ENCODE results near the gene ZBTB7A. TPM values are rescaled to one million over a fixed set of nuclear protein-coding genes. Genes with fewer than 3 reads are reported as not detected.

ZBTB7A gene
- total and polyA plus RNA-seq, 10 of the 15 experiments (the other 5 are each of a cell fraction or from before 2014, with no cell fraction given): 0.26 to 42.4 (median 4.5) TPM

DNA sequence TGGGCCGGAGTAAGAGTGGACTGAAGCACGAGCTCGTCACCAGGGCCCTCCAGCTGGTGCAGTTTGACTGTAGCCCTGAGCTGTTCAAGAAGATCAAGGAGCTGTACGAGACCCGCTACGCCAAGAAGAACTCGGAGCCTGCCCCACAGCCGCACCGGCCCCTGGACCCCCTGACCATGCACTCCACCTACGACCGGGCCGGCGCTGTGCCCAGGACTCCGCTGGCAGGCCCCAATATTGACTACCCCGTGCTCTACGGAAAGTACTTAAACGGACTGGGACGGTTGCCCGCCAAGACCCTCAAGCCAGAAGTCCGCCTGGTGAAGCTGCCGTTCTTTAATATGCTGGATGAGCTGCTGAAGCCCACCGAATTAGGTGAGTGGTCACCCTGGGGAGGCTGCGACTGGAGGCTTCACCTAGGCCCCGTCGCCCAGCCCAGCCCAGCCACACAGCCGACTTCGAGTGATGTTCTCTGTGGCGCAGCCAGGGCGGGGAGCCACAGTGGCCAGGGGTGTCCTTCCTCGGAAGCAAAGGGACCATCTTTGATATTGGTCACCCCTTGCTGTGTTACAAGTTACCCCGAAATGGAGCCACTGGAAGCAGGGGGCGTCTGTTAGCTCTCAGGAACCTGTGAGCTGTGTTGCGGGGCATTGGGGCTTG, 53.6 kb downstream of the ZBTB7A start:
- TF ChIP-seq REST (IDR thresholded peaks at IDR 0.05; ENCODE audit: low read depth, low read length) (no peak), MTA3 (IDR thresholded peaks at IDR 0.05; ENCODE audit: borderline replicate concordance, low read length) (no peak), ATF3 (IDR thresholded peaks at IDR 0.05; ENCODE audit: borderline replicate concordance, extremely low read depth, low read depth, low read length) (no peak), SUPT20H (IDR thresholded peaks at IDR 0.05; ENCODE audit: borderline replicate concordance, control insufficient read depth, low read depth, low read length) (no peak), FOS (IDR thresholded peaks at IDR 0.05; ENCODE audit: borderline replicate concordance, extremely low read depth, insufficient read length) (no peak), WRNIP1 (IDR thresholded peaks at IDR 0.05; ENCODE audit: borderline replicate concordance, low read depth, low read length) (no peak)
- TF ChIP-seq, protein P1, sequence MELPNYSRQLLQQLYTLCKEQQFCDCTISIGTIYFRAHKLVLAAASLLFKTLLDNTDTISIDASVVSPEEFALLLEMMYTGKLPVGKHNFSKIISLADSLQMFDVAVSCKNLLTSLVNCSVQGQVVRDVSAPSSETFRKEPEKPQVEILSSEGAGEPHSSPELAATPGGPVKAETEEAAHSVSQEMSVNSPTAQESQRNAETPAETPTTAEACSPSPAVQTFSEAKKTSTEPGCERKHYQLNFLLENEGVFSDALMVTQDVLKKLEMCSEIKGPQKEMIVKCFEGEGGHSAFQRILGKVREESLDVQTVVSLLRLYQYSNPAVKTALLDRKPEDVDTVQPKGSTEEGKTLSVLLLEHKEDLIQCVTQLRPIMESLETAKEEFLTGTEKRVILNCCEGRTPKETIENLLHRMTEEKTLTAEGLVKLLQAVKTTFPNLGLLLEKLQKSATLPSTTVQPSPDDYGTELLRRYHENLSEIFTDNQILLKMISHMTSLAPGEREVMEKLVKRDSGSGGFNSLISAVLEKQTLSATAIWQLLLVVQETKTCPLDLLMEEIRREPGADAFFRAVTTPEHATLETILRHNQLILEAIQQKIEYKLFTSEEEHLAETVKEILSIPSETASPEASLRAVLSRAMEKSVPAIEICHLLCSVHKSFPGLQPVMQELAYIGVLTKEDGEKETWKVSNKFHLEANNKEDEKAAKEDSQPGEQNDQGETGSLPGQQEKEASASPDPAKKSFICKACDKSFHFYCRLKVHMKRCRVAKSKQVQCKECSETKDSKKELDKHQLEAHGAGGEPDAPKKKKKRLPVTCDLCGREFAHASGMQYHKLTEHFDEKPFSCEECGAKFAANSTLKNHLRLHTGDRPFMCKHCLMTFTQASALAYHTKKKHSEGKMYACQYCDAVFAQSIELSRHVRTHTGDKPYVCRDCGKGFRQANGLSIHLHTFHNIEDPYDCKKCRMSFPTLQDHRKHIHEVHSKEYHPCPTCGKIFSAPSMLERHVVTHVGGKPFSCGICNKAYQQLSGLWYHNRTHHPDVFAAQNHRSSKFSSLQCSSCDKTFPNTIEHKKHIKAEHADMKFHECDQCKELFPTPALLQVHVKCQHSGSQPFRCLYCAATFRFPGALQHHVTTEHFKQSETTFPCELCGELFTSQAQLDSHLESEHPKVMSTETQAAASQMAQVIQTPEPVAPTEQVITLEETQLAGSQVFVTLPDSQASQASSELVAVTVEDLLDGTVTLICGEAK (IDR thresholded peaks at IDR 0.05; ENCODE audit: borderline replicate concordance): no peak

More for the DNA sequence above, 53.6 kb downstream of the ZBTB7A start:
- no peak overlapping the region for H3K27ac ChIP-seq (ENCODE audit: control insufficient read depth, insufficient read depth)
- peaks cover 2 to 15% of the 10 kb centered on the region in 2 experiments; a peak in 3 of 4 replicates for H3K36me3 ChIP-seq (ENCODE audit: control insufficient read depth in 2 of 2, insufficient read depth in 2 of 2, low read length in 1 of 2)
- WGBS (ENCODE audit: insufficient coverage, insufficient replicate concordance, low lambda C conversion rate, missing lambda C conversion rate): 95% methylated on average over 33 of the region's 33 CpGs
- no peaks in the 10 kb centered on the region for H3K9me3 ChIP-seq (replicated peaks; ENCODE audit: control insufficient read depth, insufficient read depth, low read length)
- no peaks in the 10 kb centered on the region for H4K20me1 ChIP-seq (ENCODE audit: control insufficient read depth, insufficient read depth)
- in situ Hi-C loops (cut with MboI): no loop called here
- DNase-seq (ENCODE audit: low read depth, low spot score) (no peak), ATAC-seq (no peak), FAIRE-seq (no peak)
- ChIA-PET SMC1A (ENCODE audit: uncharacterized antibody, unreplicated experiment) (no interaction called here), RAD21 (ENCODE audit: unreplicated experiment) (no interaction called here), CTCF (interaction anchor here (0.6 kb wide), 1 partner anchor 17 kb away, joined by 3 read pairs; no protein-coding TSS in a partner anchor), POLR2A (interaction anchor here (0.6 kb wide), 1 partner anchor 219 kb away, joined by 4 read pairs; no protein-coding TSS in a partner anchor)
- H2AFZ ChIP-seq (ENCODE audit: control insufficient read depth, low read depth, low read length): no peak overlapping the region
- peaks cover 28% of the 10 kb centered on the region for H3K79me2 ChIP-seq (ENCODE audit: control insufficient read depth, insufficient read depth, low read length)
- H3K4me2 ChIP-seq (ENCODE audit: control insufficient read depth, insufficient read depth): no peak overlapping the region
- H3K9ac ChIP-seq (ENCODE audit: control insufficient read depth, insufficient read depth, low read length): no peak overlapping the region
- H3K27me3 ChIP-seq (replicated peaks in 1 of 2; ENCODE audit: control insufficient read depth in 2 of 2, insufficient read depth in 2 of 2, low read length in 1 of 2): no peaks in the 10 kb centered on the region
- intact Hi-C loops (cut with micrococcal nuclease; ENCODE audit: unreplicated experiment): no loop called here
- H3K4me3 ChIP-seq: no peak overlapping the region
- BruUV-seq (replicated peaks): no TSS peak
- peaks cover 7% of the 10 kb centered on the region; the same call in 1 of the 2 replicates for H3K4me1 ChIP-seq (ENCODE audit: control insufficient read depth, insufficient read depth, low read length)

Measured in GM12878 (cell line).